WTC11 (cell line): ENCODE measurements around the gene NFATC1. TPM values are rescaled to one million over a fixed set of nuclear protein-coding genes. Genes with fewer than 3 reads are reported as not detected.

Source experiments
- ATAC-seq: fragments of 200-7000 bp; cut with Tn5 transposase; 2 replicates; pipeline ENCODE4 v1.10.0; 2021; ENCODE audit warnings: mild to moderate bottlenecking, moderate library complexity
- CTCF ChIA-PET: fragments of 300-600 bp; sonication (Branson Sonifier 250); formaldehyde crosslinking; loops from one replicate; lab custom pipeline; 2021; ENCODE audit warnings: antibody characterized with exemption; lab: Charles Lee
- POLR2A ChIA-PET: fragments of 350-600 bp; sonication (Branson Sonifier 250); formaldehyde crosslinking; loops from one replicate; lab custom pipeline; 2021; ENCODE audit warnings: antibody characterized with exemption; lab: Charles Lee
- DNase-seq: peaks from one replicate; pipeline ENCODE4 v3.0.0; 2021; ENCODE audit warnings: low spot score
- H3K27ac Mint-ChIP-seq: 2 replicates; pipeline ENCODE4 v1.8.0; 2021; ENCODE audit warnings: mixed read lengths
- H3K27me3 Mint-ChIP-seq: 2 replicates; pipeline ENCODE4 v1.8.0; 2021; ENCODE audit warnings: low read depth, mild to moderate bottlenecking, moderate library complexity, mixed read lengths
- H3K36me3 Mint-ChIP-seq: 2 replicates; pipeline ENCODE4 v1.8.0; 2021; ENCODE audit warnings: mixed read lengths
- H3K4me1 Mint-ChIP-seq: 2 replicates; pipeline ENCODE4 v1.8.0; 2022; ENCODE audit warnings: mixed read lengths
- H3K4me3 Mint-ChIP-seq: 2 replicates; pipeline ENCODE4 v1.8.0; 2021; ENCODE audit warnings: mild to moderate bottlenecking, moderate library complexity, mixed read lengths
- H3K9me3 Mint-ChIP-seq: 2 replicates; pipeline ENCODE4 v1.8.0; 2021; ENCODE audit warnings: mixed read lengths
- AFF4 ChIP-seq: sonication (generic); formaldehyde crosslinking; IDR thresholded peaks from 2 replicates; pipeline ENCODE4 v1.8.1; 2023; ENCODE audit warnings: mild to moderate bottlenecking, missing genetic modification reagents, borderline replicate concordance
- ATF1 ChIP-seq: sonication (generic); formaldehyde crosslinking; IDR thresholded peaks from 2 replicates; pipeline ENCODE4 v1.8.1; 2023; ENCODE audit warnings: mild to moderate bottlenecking, moderate library complexity, missing genetic modification reagents
- ATF3 ChIP-seq: sonication (generic); formaldehyde crosslinking; conservative IDR thresholded peaks from 2 replicates; pipeline ENCODE4 v1.8.1; 2022; ENCODE audit warnings: mild to moderate bottlenecking, missing genetic modification reagents
- EMX1 ChIP-seq: fragments of 250-450 bp; sonication (Bioruptor Pico); IDR thresholded peaks from 2 replicates; pipeline ENCODE4 v1.8.0; 2021; ENCODE audit warnings: mild to moderate bottlenecking
- GABPB1 ChIP-seq: sonication (generic); formaldehyde crosslinking; IDR thresholded peaks from 2 replicates; pipeline ENCODE4 v1.8.1; 2023; ENCODE audit warnings: mild to moderate bottlenecking, missing genetic modification reagents
- NFE2L1 ChIP-seq: sonication (generic); formaldehyde crosslinking; IDR thresholded peaks from 2 replicates; pipeline ENCODE4 v1.8.1; 2023; ENCODE audit warnings: missing genetic modification reagents
- ZNF138 ChIP-seq: sonication (generic); formaldehyde crosslinking; conservative IDR thresholded peaks from 2 replicates; pipeline ENCODE4 v1.8.1; 2022; ENCODE audit warnings: mild to moderate bottlenecking, moderate library complexity, missing genetic modification reagents
- ZNF281 ChIP-seq: sonication (generic); formaldehyde crosslinking; IDR thresholded peaks from 2 replicates; pipeline ENCODE4 v1.8.0; 2023; ENCODE audit warnings: mild to moderate bottlenecking, missing genetic modification reagents
- ZNF532 ChIP-seq: fragments of 250-450 bp; sonication (Bioruptor Pico); IDR thresholded peaks from 2 replicates; pipeline ENCODE4 v1.9.0; 2021; ENCODE audit warnings: mild to moderate bottlenecking, borderline replicate concordance
- total RNA-seq: library from RNA; stranded (reverse); gene quantifications from 3 replicates; pipeline ENCODE4 v1.2.3, GENCODE V29; 2021
- TF ChIP-seq, protein P1 (sequence below): fragments of 250-450 bp; sonication (Bioruptor Pico); conservative IDR thresholded peaks from 2 replicates; pipeline ENCODE4 v1.9.0; 2021; ENCODE audit warnings: mild to moderate bottlenecking
- TF ChIP-seq, protein P2 (sequence below): sonication (generic); formaldehyde crosslinking; IDR thresholded peaks from 2 replicates; pipeline ENCODE4 v1.8.0; 2022; ENCODE audit warnings: mild to moderate bottlenecking, missing genetic modification reagents
- TF ChIP-seq, protein P3 (sequence below): sonication (generic); formaldehyde crosslinking; IDR thresholded peaks from 2 replicates; pipeline ENCODE4 v1.8.0; 2022; ENCODE audit warnings: mild to moderate bottlenecking, missing genetic modification reagents
- TF ChIP-seq, protein P4 (sequence below): fragments of 250-450 bp; sonication (Bioruptor Pico); IDR thresholded peaks from 2 replicates; pipeline ENCODE4 v1.9.0; 2021; ENCODE audit warnings: mild to moderate bottlenecking

The NFATC1 gene
- total RNA-seq, 1 experiment from 2014 or later, result 20.2 TPM

GRCh38 chr18:79458131-79458838 is 62.6 kb downstream of the NFATC1 start (continued):
- TF ChIP-seq, protein P1, sequence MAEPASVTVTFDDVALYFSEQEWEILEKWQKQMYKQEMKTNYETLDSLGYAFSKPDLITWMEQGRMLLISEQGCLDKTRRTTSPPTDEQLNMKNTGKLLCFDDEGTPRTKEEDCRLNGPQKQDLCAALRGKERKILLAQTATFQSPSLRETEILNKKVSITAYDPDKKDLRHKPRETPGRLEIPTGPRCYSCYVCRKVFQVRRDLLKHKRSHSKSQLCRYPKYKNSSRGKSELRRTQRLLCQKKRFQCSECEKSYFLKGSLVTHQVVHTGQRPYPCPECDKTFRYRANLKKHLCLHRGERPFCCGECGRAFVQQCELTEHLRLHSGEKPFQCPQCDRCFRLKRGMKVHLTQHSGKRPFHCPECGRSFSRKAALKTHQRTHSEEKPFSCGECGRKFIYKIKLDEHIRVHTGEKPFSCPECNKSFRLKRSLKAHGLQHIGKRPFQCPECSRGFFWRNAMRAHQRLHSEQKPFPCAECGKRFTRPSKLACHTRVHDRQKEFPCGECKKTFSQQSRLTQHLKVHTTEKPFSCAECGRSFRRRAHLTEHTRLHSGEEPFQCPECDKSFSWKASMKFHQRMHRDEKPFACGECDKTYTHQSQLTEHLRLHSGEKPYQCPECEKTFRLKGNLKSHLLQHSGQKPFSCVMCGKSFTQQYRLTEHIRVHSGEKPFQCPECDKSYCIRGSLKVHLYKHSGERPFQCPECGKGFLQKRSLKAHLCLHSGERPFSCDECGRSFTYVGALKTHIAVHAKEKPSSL (CRISPR knock-in tag), result no peak
- no peak for TF ChIP-seq ATF3 (CRISPR knock-in tag)
- TF ChIP-seq, protein P2, sequence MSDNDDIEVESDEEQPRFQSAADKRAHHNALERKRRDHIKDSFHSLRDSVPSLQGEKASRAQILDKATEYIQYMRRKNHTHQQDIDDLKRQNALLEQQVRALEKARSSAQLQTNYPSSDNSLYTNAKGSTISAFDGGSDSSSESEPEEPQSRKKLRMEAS (CRISPR knock-in tag), result no peak
- no peak for TF ChIP-seq ATF1 (CRISPR knock-in tag)
- no peak for TF ChIP-seq ZNF532 (CRISPR knock-in tag)
- TF ChIP-seq, protein P3, sequence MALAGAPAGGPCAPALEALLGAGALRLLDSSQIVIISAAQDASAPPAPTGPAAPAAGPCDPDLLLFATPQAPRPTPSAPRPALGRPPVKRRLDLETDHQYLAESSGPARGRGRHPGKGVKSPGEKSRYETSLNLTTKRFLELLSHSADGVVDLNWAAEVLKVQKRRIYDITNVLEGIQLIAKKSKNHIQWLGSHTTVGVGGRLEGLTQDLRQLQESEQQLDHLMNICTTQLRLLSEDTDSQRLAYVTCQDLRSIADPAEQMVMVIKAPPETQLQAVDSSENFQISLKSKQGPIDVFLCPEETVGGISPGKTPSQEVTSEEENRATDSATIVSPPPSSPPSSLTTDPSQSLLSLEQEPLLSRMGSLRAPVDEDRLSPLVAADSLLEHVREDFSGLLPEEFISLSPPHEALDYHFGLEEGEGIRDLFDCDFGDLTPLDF (CRISPR knock-in tag), result no peak

DNA sequence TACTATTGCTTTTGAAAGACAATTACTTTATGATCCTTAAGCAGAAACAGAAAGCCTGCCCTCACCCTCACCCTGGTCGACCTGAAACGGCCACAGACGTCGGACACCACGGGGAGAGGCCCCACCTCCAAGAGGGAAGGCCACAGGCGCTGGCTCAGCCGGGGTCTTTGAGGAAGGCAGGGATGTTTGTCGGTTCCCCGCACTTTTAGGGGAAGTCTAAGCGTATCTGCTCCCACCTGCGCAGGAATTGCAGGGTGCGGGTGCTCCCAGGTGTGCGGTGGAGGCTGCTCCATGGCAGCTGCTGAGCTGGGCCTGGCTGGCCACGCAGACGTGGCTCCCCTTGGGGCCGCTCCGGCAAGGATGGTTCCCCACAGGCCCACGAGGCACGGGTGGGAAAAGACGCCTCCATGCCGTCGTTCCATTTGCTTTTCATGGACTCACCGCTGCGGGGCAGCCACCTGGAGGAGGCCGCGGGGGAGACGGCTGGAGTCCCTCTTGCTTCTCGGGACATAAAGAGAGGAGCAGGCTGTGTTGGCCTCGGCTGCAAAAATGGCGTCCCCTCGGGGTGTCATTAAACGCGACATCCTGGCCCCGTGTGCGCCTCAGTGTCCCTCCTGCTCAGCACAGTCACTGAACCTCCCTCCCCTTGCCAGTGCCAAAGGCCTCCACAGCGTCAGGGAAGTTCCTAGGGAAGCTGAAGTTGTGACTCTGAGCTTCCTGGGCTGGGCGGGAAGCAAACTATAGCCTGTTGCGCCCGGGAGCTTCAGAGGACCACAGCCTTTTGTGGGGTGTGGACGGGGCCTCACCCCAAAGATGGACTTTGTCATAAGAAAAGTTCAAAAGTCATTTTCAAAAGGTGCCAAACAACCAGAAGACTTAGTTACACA is 63.4 kb downstream of the NFATC1 start:
- ChIA-PET CTCF (no interaction called here), POLR2A (no interaction called here)
- H3K4me3 Mint-ChIP-seq, result no peak overlapping the region
- H3K27me3 Mint-ChIP-seq, result no peaks in the 10 kb centered on the region
- ATAC-seq (no peak), DNase-seq (no peak)
- H3K27ac Mint-ChIP-seq, result no peak overlapping the region
- no peaks in the 10 kb centered on the region for H3K9me3 Mint-ChIP-seq
- H3K36me3 Mint-ChIP-seq, result peaks cover 5% of the 10 kb centered on the region; the same call in 1 of the 2 replicates
- peaks cover 17% of the 10 kb centered on the region for H3K4me1 Mint-ChIP-seq
- TF ChIP-seq EMX1 (CRISPR knock-in tag) (no peak), NFE2L1 (CRISPR knock-in tag) (no peak), ZNF138 (no peak), ATF1 (CRISPR knock-in tag) (no peak), ZNF281 (no peak), AFF4 (CRISPR knock-in tag) (no peak), GABPB1 (CRISPR knock-in tag) (no peak)
- TF ChIP-seq, protein P4, sequence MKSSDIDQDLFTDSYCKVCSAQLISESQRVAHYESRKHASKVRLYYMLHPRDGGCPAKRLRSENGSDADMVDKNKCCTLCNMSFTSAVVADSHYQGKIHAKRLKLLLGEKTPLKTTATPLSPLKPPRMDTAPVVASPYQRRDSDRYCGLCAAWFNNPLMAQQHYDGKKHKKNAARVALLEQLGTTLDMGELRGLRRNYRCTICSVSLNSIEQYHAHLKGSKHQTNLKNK (CRISPR knock-in tag), result no peak
- TF ChIP-seq, protein P2 (CRISPR knock-in tag), result no peak
- TF ChIP-seq, protein P1 (CRISPR knock-in tag), result no peak
